Heart right ventricle (tissue), 16 donors: Measurements from ENCODE around the gene ATP6V0A1. TPM values are rescaled to one million over a fixed set of nuclear protein-coding genes. Genes with fewer than 3 reads are reported as not detected.

Source experiments
- ATAC-seq, 8 donors: fragments of 200-7000 bp; cut with Tn5 transposase; one replicate each; pipeline ENCODE4 v1.9.1; 2020; ENCODE audit warnings: mild to moderate bottlenecking in 8 of 8, moderate library complexity in 8 of 8, moderate number of reproducible peaks in 1 of 8
- DNase-seq, 2 donors: peaks; one replicate each; pipeline ENCODE4 v3.0.0-alpha.2; 2020
- H3K27ac ChIP-seq, 10 donors: fragments of 200-600 bp; sonication (generic) in 2 of 10; one replicate each; pipeline versions ENCODE4 v1.5.0 to v1.8.0; 2020 to 2022; ENCODE audit warnings: mild to moderate bottlenecking in 3 of 10
- H3K27me3 ChIP-seq, 7 donors: fragments of 200-600 bp; one replicate each; pipeline ENCODE4 v1.8.0; 2021 to 2022; ENCODE audit warnings: mild to moderate bottlenecking in 2 of 7
- H3K36me3 ChIP-seq, 9 donors: fragments of 200-600 bp; sonication (generic) in 1 of 9; one replicate each; pipeline versions ENCODE4 v1.5.0 to v1.8.0; 2020 to 2022; ENCODE audit warnings: mild to moderate bottlenecking in 2 of 9
- H3K4me1 ChIP-seq, 9 donors: fragments of 200-600 bp; sonication (generic) in 1 of 9; one replicate each; pipeline versions ENCODE4 v1.5.0 to v1.8.0; 2020 to 2022; ENCODE audit warnings: mild to moderate bottlenecking in 4 of 9
- H3K4me3 ChIP-seq, 10 donors: fragments of 200-600 bp; sonication (generic) in 2 of 10; one replicate each; pipeline versions ENCODE4 v1.5.0 to v1.8.0; 2020 to 2022; ENCODE audit warnings: mild to moderate bottlenecking in 7 of 10, moderate library complexity in 2 of 10
- H3K9me3 ChIP-seq, 11 donors: fragments of 200-600 bp in 10 of 11; sonication (generic) in 2 of 11; one replicate each; pipeline versions ENCODE4 v1.5.0 to v1.8.0; 2013 to 2022; ENCODE audit warnings: mild to moderate bottlenecking in 2 of 11, control low read depth in 1 of 11, moderate library complexity in 1 of 11
- CTCF ChIP-seq, 9 donors: fragments of 200-600 bp; sonication (generic) in 2 of 9; IDR thresholded peaks; one replicate each; pipeline versions ENCODE4 v1.5.0 to v1.8.0; 2021 to 2022; ENCODE audit warnings: antibody characterized with exemption in 9 of 9, mild to moderate bottlenecking in 5 of 9, moderate library complexity in 1 of 9
- WGBS, 2 donors: extraction: QIAGEN DNeasy Blood & Tissue Kit; methylation state at CpG; one replicate each; pipeline ENCODE4 v1.1.7; 2013; ENCODE audit warnings: inconsistent platforms in 1 of 2; 5-methylcytosine and 5-hydroxymethylcytosine counted together
- intact Hi-C, 10 donors: fragments of 100-400 bp; cut with DNase I; formaldehyde crosslinking; loops; one replicate each; pipeline versions ENCODE4 v1.11.1 to v1.14.2; 2022
- polyA plus RNA-seq, 2 donors: library from polyadenylated mRNA; stranded (reverse); fragments of 200-250 nt; gene quantifications; one replicate each; pipeline ENCODE4 v1.2.3, GENCODE V29; 2013
- total RNA-seq, 10 donors: library from RNA; stranded (reverse); fragmentation: NEBNext Ultra II Directional in 3 of 10; extraction: Animal tissue kit (Norgen Biotek cat#: 25700) in 3 of 10; gene quantifications; one replicate each; pipeline versions ENCODE4 v1.2.1 to v1.2.4, GENCODE V29; 2021 to 2023
- donor health status: Arrhythmogenic right ventricular cardiomyopathy.
- donor health status: ischemic (EF 13 %, LVEDD 7.1; RV severe dilation, severe dysfunction).
- donor health status: healthy with polysubstance abuse.
- donor health status: DM: no; HTN: yes; CAD: no.
- donor health status: DM: no; HTN: no; CAD: no.
- donor health status: ischemic (EF 25% LVEDD 6.9; RV normal size, moderate dysfunction).
- donor health status: ischemic (EF 25% LVEDD 5.7; RV mildly dilated, moderate dysfunction).
- donor health status: healthy.
- donor health status: DM: yes; HTN: yes; CAD: no.
- donor health status: Ischemic cardiomyopathy.
- donor health status: ischemic (EF 35%, LVEDD 5.7; RV mildly dilated, moderate dysfunction).
- donor health status: nonischemic (EF 11% LVEDD 7.7; RV severe dilation, severe dysfunction).
- donor health status: DM: yes; HTN: yes; CAD: no.
- donor health status: PGD.
- donor health status: ischemic (EF 29% LVEDD 5.4; RV normal size, mild dysfunction).
- donor health status: nonischemic (EF 23%, LVEDD 6.1; RV moderate dilation, normal function).

The ATP6V0A1 gene
- total and polyA plus RNA-seq, 12 donors, result 28.1 to 48.5 (median 34.4) TPM

GRCh38 chr17:42525221-42525620 is 66.5 kb downstream of the ATP6V0A1 start:
- intact Hi-C loops, result loop anchor here in 5 of 10 donors (5.0 to 10.0 kb wide), 6 partner anchors 120 to 560 kb away; partner anchors contain the start of genes CNP (in 1 of the 5), HCRT (in 1 of the 5) and KCNH4 (in 1 of the 5)
- ATAC-seq (no peak), DNase-seq (no peak)
- 86 to 94% methylated on average over 2 of the region's 2 CpGs for WGBS, 2 donors
- no peak for TF ChIP-seq CTCF (IDR thresholded peaks at IDR 0.05)
- peaks cover 0 to 28% (median 0%) of the 10 kb centered on the region in 9 donors for H3K36me3 ChIP-seq
- H3K27me3 ChIP-seq, result no peaks in the 10 kb centered on the region
- peak overlapping the region in 8 of 10 donors; percentile 61 to 97 (median 72) for H3K27ac ChIP-seq
- H3K9me3 ChIP-seq, result no peaks in the 10 kb centered on the region
- no peak overlapping the region for H3K4me3 ChIP-seq
- peaks cover 37 to 70% (median 58%) of the 10 kb centered on the region in 9 donors for H3K4me1 ChIP-seq

GRCh38 chr17:42526031-42526444 is 67.4 kb downstream of the ATP6V0A1 start:
- TF ChIP-seq CTCF (IDR thresholded peaks at IDR 0.05), result no peak
- Histone ChIP-seq H3K4me3 (no peak overlapping the region), H3K9me3 (no peaks in the 10 kb centered on the region), H3K27ac (peak overlapping the region in 9 of 10 donors; percentile 56 to 97 (median 72)), H3K36me3 (peaks cover 0 to 26% (median 0%) of the 10 kb centered on the region in 9 donors), H3K4me1 (peaks cover 29 to 68% (median 50%) of the 10 kb centered on the region in 9 donors), H3K27me3 (no peaks in the 10 kb centered on the region)
- peak in 7 of 8 donors; percentile 65 to 87 (median 78) for ATAC-seq
- WGBS, 2 donors, result 54 to 69% methylated on average over 6 of the region's 6 CpGs
- DNase-seq, result peak in 1 of 2 donors; percentile 78
- intact Hi-C loops, result loop anchor here in 5 of 10 donors (2.0 to 10.0 kb wide), 7 partner anchors 121 to 561 kb away; partner anchors contain the start of genes CNP (in 1 of the 5), HCRT (in 1 of the 5) and KCNH4 (in 1 of the 5)

- no peaks in the 10 kb centered on the region for H3K9me3 ChIP-seq
- intact Hi-C loops, result loop anchor here in 5 of 10 donors (2.0 to 10.0 kb wide), 7 partner anchors 123 to 563 kb away; partner anchors contain the start of genes CNP (in 1 of the 5), HCRT (in 1 of the 5) and KCNH4 (in 1 of the 5)
- peaks cover 0 to 7% (median 0%) of the 10 kb centered on the region in 9 donors for H3K36me3 ChIP-seq
- no peak overlapping the region for H3K4me3 ChIP-seq
- H3K4me1 ChIP-seq, result peaks cover 10 to 61% (median 34%) of the 10 kb centered on the region in 9 donors
- no peak for TF ChIP-seq CTCF (IDR thresholded peaks at IDR 0.05)
- no peaks in the 10 kb centered on the region for H3K27me3 ChIP-seq
- WGBS, 2 donors, result 91 to 95% methylated on average over 6 of the region's 6 CpGs
- no peak overlapping the region for H3K27ac ChIP-seq
- ATAC-seq (no peak), DNase-seq (no peak)
Observed at GRCh38 chr17:42527932-42528331, 69.3 kb downstream of the ATP6V0A1 start.

GRCh38 chr17:42529061-42529460 is 70.4 kb downstream of the ATP6V0A1 start:
- H3K4me1 ChIP-seq, result peaks cover 10 to 57% (median 27%) of the 10 kb centered on the region in 9 donors
- H3K36me3 ChIP-seq, result no peaks in the 10 kb centered on the region
- H3K27ac ChIP-seq, result no peak overlapping the region
- WGBS, 2 donors, result 53 to 61% methylated on average over 3 of the region's 3 CpGs
- TF ChIP-seq CTCF (IDR thresholded peaks at IDR 0.05), result no peak
- DNase-seq, result no peak
- no peaks in the 10 kb centered on the region for H3K27me3 ChIP-seq
- H3K4me3 ChIP-seq, result no peak overlapping the region
- ATAC-seq, result no peak
- intact Hi-C loops, result loop anchor here in 5 of 10 donors (5.0 to 10.0 kb wide), 6 partner anchors 124 to 564 kb away; partner anchors contain the start of genes CNP (in 1 of the 5), HCRT (in 1 of the 5) and KCNH4 (in 1 of the 5)
- H3K9me3 ChIP-seq, result no peaks in the 10 kb centered on the region
